ENCODE measurements around the gene ARMC7. TPM values are rescaled to one million over a fixed set of nuclear protein-coding genes. Genes with fewer than 3 reads are reported as not detected.
A peak's percentile ranks its signal among the peaks of the same experiment; 100 is the strongest.

ARMC7 gene
- total and polyA plus RNA-seq, 2 of the 13 experiments (the other 11 are each of a cell fraction or from before 2014, with no cell fraction given) = 3.9 to 4.2 TPM

GRCh38 chr17:75090871-75091854 is 18.6 kb upstream of the ARMC7 start (continued):
- TF ChIP-seq FOSL1 (CRISPR knock-in tag; IDR thresholded peaks at IDR 0.05; ENCODE audit: borderline replicate concordance) (no peak; the same call in 1 of the 2 replicates), FUBP1 (CRISPR knock-in tag; IDR thresholded peaks at IDR 0.05; ENCODE audit: borderline replicate concordance) (no peak), NR2F1 (CRISPR knock-in tag; IDR thresholded peaks at IDR 0.05) (peak; percentile 85 to 99), TBP (CRISPR knock-in tag; IDR thresholded peaks at IDR 0.05) (no peak), MXD1 (CRISPR knock-in tag; IDR thresholded peaks at IDR 0.05) (no peak), NCOR1 (IDR thresholded peaks at IDR 0.05; ENCODE audit: borderline replicate concordance, low read length) (no peak; the same call in 1 of the 2 replicates), ZNF44 (CRISPR knock-in tag; IDR thresholded peaks at IDR 0.05) (no peak), CTCF (CRISPR knock-in tag; IDR thresholded peaks at IDR 0.05) (peak; percentile 7; the same call in 1 of the 2 replicates), FOXK2 (IDR thresholded peaks at IDR 0.05) (no peak), DBP (CRISPR knock-in tag; IDR thresholded peaks at IDR 0.05; ENCODE audit: not compliant biosample characterization) (no peak), ZNF740 (CRISPR knock-in tag; IDR thresholded peaks at IDR 0.05) (no peak), ELK4 (CRISPR knock-in tag; IDR thresholded peaks at IDR 0.05; ENCODE audit: borderline replicate concordance) (no peak), SAFB2 (CRISPR knock-in tag; IDR thresholded peaks at IDR 0.05; ENCODE audit: borderline replicate concordance, low read depth) (peak; percentile 50; the same call in 1 of the 2 replicates), ZBTB7B (CRISPR knock-in tag; IDR thresholded peaks at IDR 0.05) (peak; percentile 94; the same call in 1 of the 2 replicates), ARHGAP35 (CRISPR knock-in tag; IDR thresholded peaks at IDR 0.05; ENCODE audit: borderline replicate concordance) (no peak), RAD21 (CRISPR knock-in tag; IDR thresholded peaks at IDR 0.05) (no peak; the same call in 1 of the 2 replicates), HNRNPH1 (optimal IDR thresholded peaks at IDR 0.05; ENCODE audit: low read depth, low read length) (no peak), CREBL2 (CRISPR knock-in tag; IDR thresholded peaks at IDR 0.05; ENCODE audit: borderline replicate concordance) (no peak)
